GM21576 (cell line): ENCODE measurements around the gene STARD3NL.
"Not testable (repeated sequence)": the region's sequence is repeated elsewhere in the genome, so short reads cannot be mapped to it uniquely, and the experiment has no call there.

ENCODE experiments used
- ATAC-seq: cut with Tn5 transposase; IDR thresholded peaks from one replicate; pipeline ENCODE4 v1.9.1; 2021; ENCODE audit warnings: mild to moderate bottlenecking, moderate library complexity; ENCODE audit not compliant: unreplicated experiment

STARD3NL gene

GRCh38 chr7:38217672-38218071 is 39.6 kb downstream of the STARD3NL start:
- no peak for ATAC-seq

DNA sequence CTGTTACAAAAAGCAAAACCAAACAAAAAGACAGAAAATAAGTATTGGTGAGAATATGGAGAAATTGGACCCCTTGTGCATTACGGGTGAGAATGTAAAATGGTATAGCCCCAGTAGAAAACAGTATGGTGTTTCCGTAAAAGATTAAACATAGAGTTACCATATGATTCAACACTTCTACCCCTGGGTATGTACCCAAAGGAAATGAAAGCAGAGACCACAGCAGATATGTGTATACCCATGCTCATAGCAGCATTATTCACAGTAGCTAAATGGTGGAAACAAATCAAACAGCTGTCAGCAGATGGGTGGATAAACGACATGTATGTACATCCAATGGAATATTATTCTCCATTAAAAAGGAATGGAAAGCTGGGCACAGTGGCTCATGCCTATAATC is 42.4 kb downstream of the STARD3NL start:
- no peak for ATAC-seq

GRCh38 chr7:38222481-38223096 is 44.5 kb downstream of the STARD3NL start:
- ATAC-seq, result peak; percentile 81

- ATAC-seq, result no peak
Measured at GRCh38 chr7:38223306-38223705, 45.3 kb downstream of the STARD3NL start.

DNA sequence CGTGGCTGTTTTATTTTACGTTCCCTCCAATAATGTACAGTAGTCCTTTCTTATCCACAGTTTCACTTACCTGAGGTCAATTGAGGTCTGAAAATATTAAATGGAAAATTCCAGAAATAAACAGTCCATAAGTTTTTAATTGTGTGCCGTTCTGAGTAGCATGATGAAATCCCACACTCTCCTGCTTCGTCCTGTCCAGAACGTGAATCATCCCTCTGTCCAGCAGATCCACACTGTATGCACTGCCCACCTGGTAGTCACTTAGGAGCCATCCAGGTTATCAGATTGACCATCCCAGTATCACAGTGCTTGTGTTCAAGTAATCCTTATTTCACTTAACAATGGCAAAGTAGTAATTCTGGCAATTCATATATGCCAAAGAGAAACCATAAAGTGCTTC is 46.3 kb downstream of the STARD3NL start:
- ATAC-seq, result no peak

DNA sequence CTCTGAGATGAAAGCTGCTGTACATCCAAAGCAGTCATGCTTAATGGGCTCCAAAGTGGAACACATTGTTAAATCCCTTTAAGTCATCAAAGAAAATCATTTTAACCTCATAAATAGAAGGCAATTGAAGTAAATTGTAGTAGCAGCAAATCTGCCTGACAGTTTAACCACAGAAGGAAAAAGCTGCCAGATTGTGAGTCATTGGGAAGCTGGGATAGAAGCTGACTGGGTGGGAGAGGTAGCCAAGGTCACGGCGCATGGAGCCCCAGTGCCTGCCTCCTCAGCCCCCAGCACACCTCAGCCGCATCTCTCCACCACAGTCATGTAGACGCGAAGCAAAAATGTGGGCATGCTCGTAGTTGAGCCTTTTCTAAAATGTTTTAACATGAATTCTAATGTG is 51.3 kb downstream of the STARD3NL start:
- no peak for ATAC-seq

DNA sequence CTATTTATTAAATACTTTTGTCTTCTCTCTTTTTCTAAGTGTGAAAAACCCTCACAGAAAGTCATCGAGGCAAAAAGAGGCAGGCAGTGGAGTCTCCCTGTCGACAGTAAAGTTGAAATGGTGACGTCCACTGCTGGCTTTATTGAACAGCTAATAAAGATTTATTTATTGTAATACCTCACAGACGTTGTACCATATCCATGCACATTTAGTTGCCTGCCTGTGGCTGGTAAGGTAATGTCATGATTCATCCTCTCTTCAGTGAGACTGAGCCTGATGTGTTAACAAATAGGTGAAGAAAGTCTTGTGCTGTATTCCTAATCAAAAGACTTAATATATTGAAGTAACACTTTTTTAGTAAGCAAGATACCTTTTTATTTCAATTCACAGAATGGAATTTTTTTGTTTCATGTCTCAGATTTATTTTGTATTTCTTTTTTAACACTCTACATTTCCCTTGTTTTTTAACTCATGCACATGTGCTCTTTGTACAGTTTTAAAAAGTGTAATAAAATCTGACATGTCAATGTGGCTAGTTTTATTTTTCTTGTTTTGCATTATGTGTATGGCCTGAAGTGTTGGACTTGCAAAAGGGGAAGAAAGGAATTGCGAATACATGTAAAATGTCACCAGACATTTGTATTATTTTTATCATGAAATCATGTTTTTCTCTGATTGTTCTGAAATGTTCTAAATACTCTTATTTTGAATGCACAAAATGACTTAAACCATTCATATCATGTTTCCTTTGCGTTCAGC is 52.0 kb downstream of the STARD3NL start:
- no peak for ATAC-seq

- peak; percentile 92 for ATAC-seq
Measured at GRCh38 chr7:38232502-38233366, 54.7 kb downstream of the STARD3NL start.

DNA sequence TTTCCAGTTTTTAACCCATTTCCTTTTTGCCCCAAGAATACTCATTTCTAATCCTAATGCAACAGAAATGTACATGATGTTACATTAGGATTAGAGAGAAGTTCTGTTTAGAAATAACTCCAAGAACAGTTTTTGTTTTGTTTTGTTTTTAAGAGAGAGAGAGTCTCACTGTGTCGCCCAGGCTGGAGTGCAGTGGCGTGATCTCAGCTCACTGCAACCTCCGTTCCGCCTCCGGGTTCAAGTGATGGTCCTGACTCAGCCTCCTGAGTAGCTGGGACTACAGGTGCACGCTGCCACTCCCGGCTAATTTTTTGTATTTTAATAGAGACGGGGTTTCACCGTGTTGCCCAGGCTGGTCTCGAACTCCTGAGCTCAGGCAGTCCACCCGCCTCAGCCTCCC is 56.7 kb downstream of the STARD3NL start:
- not testable (repeated sequence) for ATAC-seq

DNA sequence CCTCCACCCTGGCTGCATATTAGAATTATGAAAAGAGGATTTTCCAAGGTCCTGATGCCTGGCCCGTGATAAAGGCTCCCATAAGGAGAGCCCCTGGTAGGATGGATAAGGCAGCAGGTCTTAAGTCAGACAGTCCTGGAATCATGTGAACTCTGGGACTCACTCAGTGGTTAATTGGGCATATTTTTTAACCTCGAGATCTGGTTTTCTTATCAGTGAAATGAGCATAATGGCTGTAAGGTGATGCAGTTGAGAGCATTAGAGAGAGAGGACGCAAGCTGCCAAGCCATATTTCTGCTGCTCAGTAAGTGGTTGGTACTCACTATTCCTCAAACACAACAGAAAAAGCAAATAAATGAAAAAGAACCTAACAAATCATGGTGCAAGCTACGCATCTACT is 57.6 kb downstream of the STARD3NL start:
- no peak for ATAC-seq

- ATAC-seq, result not testable (repeated sequence)
Measured at GRCh38 chr7:38239129-38239528, 61.1 kb downstream of the STARD3NL start.

- ATAC-seq, result no peak
Measured at GRCh38 chr7:38241071-38241470, 63.0 kb downstream of the STARD3NL start.

DNA sequence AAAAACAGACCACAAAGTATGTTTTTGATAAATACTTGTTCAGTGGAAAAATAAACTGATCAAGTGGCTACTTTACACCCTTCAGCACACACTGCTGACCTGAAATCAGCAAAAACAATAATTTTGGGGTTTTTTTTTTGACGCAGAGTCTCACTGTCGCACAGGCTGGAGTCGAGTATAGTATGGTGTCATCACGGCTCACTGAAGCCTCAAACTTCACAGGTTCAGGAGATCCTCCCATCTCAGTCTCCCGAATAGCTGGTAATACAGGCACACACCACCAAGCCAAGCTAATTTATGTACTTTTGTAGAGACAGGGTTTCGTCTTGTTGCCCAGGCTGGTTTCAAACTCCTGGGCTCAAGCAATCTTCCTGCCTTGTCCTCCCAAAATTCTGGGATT is 64.8 kb downstream of the STARD3NL start:
- no peak for ATAC-seq

- ATAC-seq, result not testable (repeated sequence)
Measured at GRCh38 chr7:38243345-38243744, 65.3 kb downstream of the STARD3NL start.

DNA sequence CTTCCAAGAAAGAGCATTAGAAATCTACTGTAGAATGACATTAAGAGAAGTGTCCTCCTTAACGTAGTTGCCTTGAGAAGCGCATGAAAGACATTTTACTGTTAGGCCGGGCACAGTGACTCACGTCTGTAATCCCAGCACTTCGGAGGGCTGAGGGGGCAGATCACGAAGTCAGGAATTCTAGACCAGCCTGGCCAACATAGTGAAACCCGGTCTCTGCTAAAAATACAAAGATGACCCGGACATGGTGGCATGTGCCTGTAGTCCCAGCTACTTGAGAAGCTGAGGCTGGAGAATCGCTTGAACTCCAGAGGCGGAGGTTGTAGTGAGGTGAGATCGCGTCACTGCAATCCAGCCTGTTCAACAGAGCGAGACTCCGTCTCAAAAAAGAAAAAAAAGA is 66.5 kb downstream of the STARD3NL start:
- no peak for ATAC-seq

- ATAC-seq, result no peak
Measured at GRCh38 chr7:38245409-38245977, 67.4 kb downstream of the STARD3NL start.

- ATAC-seq, result no peak
Measured at GRCh38 chr7:38248069-38248567, 70.1 kb downstream of the STARD3NL start.

DNA sequence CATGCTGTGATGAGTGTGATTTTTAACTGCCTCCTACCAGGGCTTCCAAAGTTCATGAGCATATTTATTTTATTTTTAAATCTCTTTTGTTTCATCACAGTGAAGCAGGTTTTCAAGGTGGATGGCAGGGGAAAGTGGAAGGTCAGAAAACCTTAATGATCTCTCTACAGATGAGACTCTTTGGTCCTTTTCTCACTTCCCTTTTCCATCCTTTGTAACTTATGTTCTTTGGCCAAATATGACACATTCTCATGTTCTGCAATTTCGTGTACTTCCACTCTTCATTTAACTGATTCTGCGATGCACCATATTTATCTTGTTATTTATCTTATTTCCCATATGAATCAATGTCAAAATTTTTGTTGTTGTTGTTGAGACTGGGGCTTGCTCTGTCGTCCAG is 71.8 kb downstream of the STARD3NL start:
- peak; percentile 84 for ATAC-seq

- ATAC-seq, result no peak
Measured at GRCh38 chr7:38257350-38257677, 79.3 kb downstream of the STARD3NL start.

DNA sequence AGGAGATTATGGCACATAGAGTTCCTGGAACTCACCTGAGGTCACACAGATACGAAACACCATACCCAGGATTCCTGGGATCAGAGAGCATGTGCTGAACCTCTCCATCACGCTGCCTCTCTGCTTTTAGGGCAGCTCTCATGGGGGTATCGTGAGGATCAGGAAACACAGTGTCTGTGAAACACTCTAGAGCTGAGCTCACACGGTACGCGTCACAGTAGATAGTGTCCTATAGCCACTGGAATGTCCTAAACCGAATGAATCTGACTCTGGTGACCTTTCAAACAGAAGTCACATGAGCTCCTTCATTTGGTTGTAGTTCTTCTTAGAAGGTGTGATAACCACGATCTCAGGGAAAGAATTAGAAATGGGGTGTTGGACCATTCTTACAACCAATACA is 81.1 kb downstream of the STARD3NL start:
- not testable (repeated sequence) for ATAC-seq

- ATAC-seq, result not testable (repeated sequence)
Measured at GRCh38 chr7:38261601-38262000, 83.6 kb downstream of the STARD3NL start.
